ENCODE data around the gene PAX6. TPM values are rescaled to one million over a fixed set of nuclear protein-coding genes. Genes with fewer than 3 reads are reported as not detected.

PAX6 gene
- total and polyA plus RNA-seq, 9 of the 15 experiments (the other 6 are each of a cell fraction or from before 2014, with no cell fraction given): 1.5 to 10.9 (median 5.3) TPM

- TF ChIP-seq CHD7 (IDR thresholded peaks at IDR 0.05; ENCODE audit: low read depth, low read length) (no peak), ZNF253 (CRISPR knock-in tag; conservative IDR thresholded peaks at IDR 0.05) (no peak), ZNF140 (CRISPR knock-in tag; IDR thresholded peaks at IDR 0.05) (no peak), HNRNPLL (IDR thresholded peaks at IDR 0.05; ENCODE audit: low read depth, low read length, poor library complexity, severe bottlenecking) (no peak), ARID2 (IDR thresholded peaks at IDR 0.05) (no peak), NCOA2 (IDR thresholded peaks at IDR 0.05; ENCODE audit: partially characterized antibody in 2 of 2) (no peak), MYBL2 (IDR thresholded peaks at IDR 0.05; ENCODE audit: low read depth) (peak; percentile 84), MYBL2 (CRISPR knock-in tag; IDR thresholded peaks at IDR 0.05; ENCODE audit: borderline replicate concordance) (no peak; the same call in 1 of the 2 replicates), DMBX1 (CRISPR knock-in tag; IDR thresholded peaks at IDR 0.05; ENCODE audit: borderline replicate concordance) (no peak), KDM1A (IDR thresholded peaks at IDR 0.05) (peak; percentile 82 to 83), MAFF (IDR thresholded peaks at IDR 0.05; ENCODE audit: low read length) (no peak), ELF2 (CRISPR knock-in tag; IDR thresholded peaks at IDR 0.05) (no peak), FOXP1 (CRISPR knock-in tag; IDR thresholded peaks at IDR 0.05) (no peak), LCOR (CRISPR knock-in tag; IDR thresholded peaks at IDR 0.05) (peak; percentile 91), CBFB (CRISPR knock-in tag; IDR thresholded peaks at IDR 0.05) (no peak), SUPT5H (IDR thresholded peaks at IDR 0.05) (no peak)
- TF ChIP-seq, protein P1, sequence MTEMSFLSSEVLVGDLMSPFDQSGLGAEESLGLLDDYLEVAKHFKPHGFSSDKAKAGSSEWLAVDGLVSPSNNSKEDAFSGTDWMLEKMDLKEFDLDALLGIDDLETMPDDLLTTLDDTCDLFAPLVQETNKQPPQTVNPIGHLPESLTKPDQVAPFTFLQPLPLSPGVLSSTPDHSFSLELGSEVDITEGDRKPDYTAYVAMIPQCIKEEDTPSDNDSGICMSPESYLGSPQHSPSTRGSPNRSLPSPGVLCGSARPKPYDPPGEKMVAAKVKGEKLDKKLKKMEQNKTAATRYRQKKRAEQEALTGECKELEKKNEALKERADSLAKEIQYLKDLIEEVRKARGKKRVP (CRISPR knock-in tag; IDR thresholded peaks at IDR 0.05): peak; percentile 56; the same call in 1 of the 2 replicates
Measured at GRCh38 chr11:31810779-31811647, at the start of gene PAX6 (continued).

Data from K562 (cell line).